Endothelial cell of umbilical vein (primary cell): ENCODE measurements around the gene TAF9. TPM values are rescaled to one million over a fixed set of nuclear protein-coding genes. Genes with fewer than 3 reads are reported as not detected.

Source experiments
- BruUV-seq: library from RNA; stranded (reverse); fragments of 400-500 nt; replicated peaks from 2 replicates; lab custom pipeline; 2021; lab: Mats Ljungman, UMichigan
- CTCF ChIA-PET: fragments of 300-600, 350-600 bp; sonication (Branson Sonifier 250); formaldehyde crosslinking; loops from one replicate; lab custom pipeline; 2021; ENCODE audit warnings: antibody characterized with exemption, inconsistent platforms; lab: Charles Lee
- POLR2A ChIA-PET: fragments of 300-600, 350-600 bp; sonication (Branson Sonifier 250); formaldehyde crosslinking; loops from one replicate; lab custom pipeline; 2021; ENCODE audit warnings: antibody characterized with exemption, inconsistent platforms; lab: Charles Lee
- DNase-seq: peaks from one replicate; pipeline ENCODE4 v3.0.0-alpha.2; 2011; ENCODE audit warnings: low read depth, low spot score
- FAIRE-seq: peaks from 2 replicates; lab custom pipeline; 2011; peaks lifted over from hg19 to GRCh38; lab: Jason Lieb, UNC
- H2AFZ ChIP-seq: 2 replicates; pipeline ENCODE4 v1.6.0; 2012; ENCODE audit warnings: low read depth, low read length, control low read depth, inconsistent platforms
- H3K27ac ChIP-seq: 2 replicates; pipeline ENCODE4 v1.5.1; 2011; ENCODE audit warnings: low read depth, mild to moderate bottlenecking, control low read depth, low read length, moderate library complexity; ENCODE audit not compliant: insufficient read depth
- H3K27me3 ChIP-seq, 2 experiments: 2 replicates each; pipeline versions ENCODE4 v1.6.0 to v1.6.1; 2011; ENCODE audit warnings: low read length in 2 of 2, mixed read lengths in 1 of 2; ENCODE audit not compliant: control insufficient read depth in 2 of 2, insufficient read depth in 2 of 2
- H3K36me3 ChIP-seq, 2 experiments: 2 replicates in 1 of 2; 3 replicates in 1 of 2; pipeline ENCODE4 v1.5.1; 2011; ENCODE audit warnings: low read length in 2 of 2, mild to moderate bottlenecking in 1 of 2, moderate library complexity in 1 of 2; ENCODE audit not compliant: control insufficient read depth in 2 of 2, insufficient read depth in 2 of 2; ENCODE audit errors: extremely low read depth in 1 of 2
- H3K4me1 ChIP-seq: 3 replicates; pipeline ENCODE4 v1.5.1; 2011; ENCODE audit warnings: mild to moderate bottlenecking, low read length; ENCODE audit not compliant: control insufficient read depth, insufficient read depth; ENCODE audit errors: extremely low read depth
- H3K4me2 ChIP-seq: 2 replicates; pipeline ENCODE4 v1.6.1; 2011; ENCODE audit warnings: low read length, control low read depth, mixed read lengths; ENCODE audit not compliant: insufficient read depth
- H3K4me3 ChIP-seq, 3 experiments: fragments of 200-600 bp in 1 of 3; sonication (generic), shearing (Covaris generic) in 1 of 3; replicated peaks in 1 of 3; 2 replicates each; pipeline ENCODE4 v1.5.1; 2011 to 2016; ENCODE audit warnings: control low read depth in 3 of 3, low read length in 3 of 3, mild to moderate bottlenecking in 2 of 3, inconsistent platforms in 1 of 3, low read depth in 1 of 3, moderate library complexity in 1 of 3; ENCODE audit not compliant: insufficient read depth in 1 of 3
- H3K79me2 ChIP-seq: 2 replicates; pipeline ENCODE4 v1.6.0; 2012; ENCODE audit warnings: low read length, inconsistent platforms; ENCODE audit not compliant: control insufficient read depth, insufficient read depth
- H3K9ac ChIP-seq: replicated peaks from 2 replicates; pipeline ENCODE3; 2011; ENCODE audit warnings: low read length, control low read depth; ENCODE audit not compliant: insufficient read depth; ENCODE audit errors: extremely low read depth
- H3K9me1 ChIP-seq: replicated peaks from 3 replicates; pipeline ENCODE4 v1.6.0; 2011; ENCODE audit warnings: mild to moderate bottlenecking, low read length; ENCODE audit not compliant: control insufficient read depth, insufficient read depth; ENCODE audit errors: extremely low read depth
- H3K9me3 ChIP-seq: replicated peaks from 2 replicates; pipeline ENCODE4 v1.5.1; 2012; ENCODE audit warnings: low read length, inconsistent platforms; ENCODE audit not compliant: control insufficient read depth, insufficient read depth
- H4K20me1 ChIP-seq: replicated peaks from 2 replicates; pipeline ENCODE3; 2011; ENCODE audit warnings: mild to moderate bottlenecking, low read length; ENCODE audit not compliant: control insufficient read depth, insufficient read depth; ENCODE audit errors: extremely low read depth
- CTCF ChIP-seq, 2 donors: IDR thresholded peaks; 1 replicate in 1 of 2; 2 replicates in 1 of 2; pipeline ENCODE4 v1.5.1; 2011; ENCODE audit warnings: low read length in 2 of 2, mild to moderate bottlenecking in 2 of 2, moderate library complexity in 2 of 2, control low read depth in 1 of 2, inconsistent platforms in 1 of 2, low read depth in 1 of 2; ENCODE audit not compliant: insufficient read depth in 1 of 2; ENCODE audit errors: extremely low read depth in 1 of 2
- EZH2 ChIP-seq: IDR thresholded peaks from 2 replicates; pipeline ENCODE4 v1.6.1; 2012; ENCODE audit warnings: borderline replicate concordance, low read depth, mild to moderate bottlenecking, moderate library complexity, low read length, inconsistent platforms; ENCODE audit not compliant: severe bottlenecking
- FOS ChIP-seq: IDR thresholded peaks from 2 replicates; pipeline ENCODE4 v1.6.1; 2011; ENCODE audit warnings: mild to moderate bottlenecking, low read length, moderate library complexity, borderline replicate concordance; ENCODE audit not compliant: insufficient read depth
- GATA2 ChIP-seq: IDR thresholded peaks from 2 replicates; pipeline ENCODE4 v1.7.0; 2011; ENCODE audit warnings: low read depth, mild to moderate bottlenecking, moderate library complexity, mixed read lengths, low read length; ENCODE audit not compliant: insufficient read length, insufficient read depth
- JUN ChIP-seq: IDR thresholded peaks from 2 replicates; pipeline ENCODE4 v1.6.1; 2011; ENCODE audit warnings: borderline replicate concordance, low read depth; ENCODE audit not compliant: insufficient read length, insufficient read depth
- MAX ChIP-seq: IDR thresholded peaks from 2 replicates; pipeline ENCODE4 v1.6.1; 2011; ENCODE audit not compliant: insufficient read depth, insufficient read length
- MYC ChIP-seq: IDR thresholded peaks from one replicate; pipeline ENCODE4 v1.6.1; 2011; ENCODE audit warnings: mild to moderate bottlenecking, low read depth, low read length
- POLR2A ChIP-seq: IDR thresholded peaks from 2 replicates; pipeline ENCODE4 v1.6.1; 2012; ENCODE audit warnings: low read depth, mild to moderate bottlenecking, control low read depth, low read length
- POLR2AphosphoS5 ChIP-seq: IDR thresholded peaks from 2 replicates; pipeline ENCODE4 v1.6.1; 2012; ENCODE audit warnings: low read depth, mild to moderate bottlenecking, control low read depth, low read length, moderate library complexity; ENCODE audit not compliant: insufficient read depth
- dilution Hi-C: fragments of 300-500 bp; cut with MboI; formaldehyde crosslinking; loops from one replicate; pipeline ENCODE4 v1.15.0; 2019; ENCODE audit warnings: low sequenced_read_pairs; ENCODE audit not compliant: extremely low pct_ligation_motif_present
- intact Hi-C: fragments of 100-400 bp; cut with micrococcal nuclease; formaldehyde crosslinking; loops from one replicate; pipeline ENCODE4 v1.10.0; 2022
- polyA plus RNA-seq, 4 experiments: library from polyadenylated mRNA; depleted of rRNA in 3 of 4; stranded (reverse) in 3 of 4; unstranded in 1 of 4; fragments of >200 nt; gene quantifications; 2 replicates each; pipeline versions ENCODE4 v1.2.1 to v1.2.3, GENCODE V29; 2011 to 2012; ENCODE audit warnings: missing spikeins in 1 of 4
- total RNA-seq: library from RNA; stranded (reverse); gene quantifications from 2 replicates; pipeline ENCODE4 v1.2.3, GENCODE V29; 2021

TAF9 gene
- total and polyA plus RNA-seq, 2 donors (not counting 3 experiments of a cell fraction or from before 2014, with no cell fraction given): 67.8 to 84.8 TPM

DNA sequence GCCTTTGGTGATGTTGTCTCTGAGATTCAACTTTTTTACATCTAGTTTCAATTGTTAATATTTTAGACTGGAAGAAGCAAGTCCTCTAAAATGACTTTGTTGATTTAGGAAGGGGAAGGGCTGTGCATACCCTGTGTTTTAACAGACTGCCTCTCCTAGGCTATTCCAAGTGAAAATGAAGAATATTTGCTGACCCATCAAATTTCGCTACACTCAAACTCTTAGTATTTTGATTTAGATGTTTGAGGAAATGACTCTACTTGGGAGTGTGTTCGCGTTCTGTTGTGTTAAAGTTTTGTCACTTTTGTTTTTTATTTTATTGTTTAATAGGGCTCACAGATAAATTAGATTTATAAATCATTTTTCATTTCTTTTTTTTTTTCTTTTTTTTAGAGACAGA lies 49.2 kb upstream of the TAF9 start:
- POLR2A ChIA-PET: no interaction called here
- peaks cover 5% of the 10 kb centered on the region for H3K4me1 ChIP-seq
- H3K9me3 ChIP-seq: no peaks in the 10 kb centered on the region
- CTCF ChIA-PET: no interaction called here
- H3K9me1 ChIP-seq: no peaks in the 10 kb centered on the region
- H3K79me2 ChIP-seq: no peaks in the 10 kb centered on the region
- H3K27me3 ChIP-seq: no peaks in the 10 kb centered on the region
- no peak overlapping the region for H3K27ac ChIP-seq
- no peak overlapping the region for H3K9ac ChIP-seq
- H4K20me1 ChIP-seq: no peaks in the 10 kb centered on the region
- H3K36me3 ChIP-seq: peaks cover 0 to 2% of the 10 kb centered on the region in 2 experiments
- dilution Hi-C loops (no loop called here), intact Hi-C loops (loop anchor here (10.0 kb wide), 1 partner anchor 254 kb away; the partner anchor contains the start of gene CCNB1)
- DNase-seq: no peak
- no peak for FAIRE-seq
- BruUV-seq: no TSS peak
- no peak overlapping the region for H2AFZ ChIP-seq
- no peak for TF ChIP-seq MYC
- no peak for TF ChIP-seq FOS
- no peak for TF ChIP-seq POLR2AphosphoS5
- no peak for TF ChIP-seq EZH2
- no peak for TF ChIP-seq GATA2
- TF ChIP-seq JUN: no peak
- no peak for TF ChIP-seq CTCF (IDR thresholded peaks at IDR 0.05; ENCODE audit: extremely low read depth in 1 of 2, insufficient read depth in 1 of 2, low read depth in 1 of 2, low read length in 2 of 2)
- TF ChIP-seq POLR2A: no peak
- no peak for TF ChIP-seq MAX
- no peak overlapping the region for H3K4me2 ChIP-seq
- H3K4me3 ChIP-seq: no peak overlapping the region
